ENCODE results near the gene SOCS4. TPM values are rescaled to one million over a fixed set of nuclear protein-coding genes. Genes with fewer than 3 reads are reported as not detected.
A peak's percentile ranks its signal among the peaks of the same experiment; 100 is the strongest.
"Not testable (repeated sequence)": the region's sequence is repeated elsewhere in the genome, so short reads cannot be mapped to it uniquely, and the experiment has no call there.

SOCS4 gene
- polyA plus RNA-seq, 1 experiment, result 11.1 TPM

GRCh38 chr14:55026441-55026792 lies 619 bp upstream of the SOCS4 start:
- no peaks in the 10 kb centered on the region for H3K27me3 ChIP-seq (ENCODE audit: control insufficient read depth, insufficient read depth, low read length)
- TF ChIP-seq CTCF (IDR thresholded peaks at IDR 0.05; ENCODE audit: low read depth, low read length), result no peak
- DNase-seq (ENCODE audit: low read depth, low spot score), result no peak
- peak overlapping the region; percentile 87 for H3K4me3 ChIP-seq (ENCODE audit: low read depth, low read length)
- ChIA-PET POLR2A (interaction anchor here (1.0 to 2.5 kb wide), 3 partner anchors 25 to 102 kb away, joined by 3 to 13 read pairs (median 4); partner anchors contain the start of genes LGALS3 and MAPK1IP1L), CTCF (interaction anchor here (0.7 to 2.0 kb wide), 5 partner anchors 16 to 220 kb away, joined by 3 to 9 read pairs (median 6); partner anchors contain the start of gene MAPK1IP1L)
- peak overlapping the region; percentile 76 for H3K27ac ChIP-seq (ENCODE audit: low read depth, low read length)
- no peaks in the 10 kb centered on the region for H3K9me3 ChIP-seq (ENCODE audit: control insufficient read depth, insufficient read depth, low read length)

DNA sequence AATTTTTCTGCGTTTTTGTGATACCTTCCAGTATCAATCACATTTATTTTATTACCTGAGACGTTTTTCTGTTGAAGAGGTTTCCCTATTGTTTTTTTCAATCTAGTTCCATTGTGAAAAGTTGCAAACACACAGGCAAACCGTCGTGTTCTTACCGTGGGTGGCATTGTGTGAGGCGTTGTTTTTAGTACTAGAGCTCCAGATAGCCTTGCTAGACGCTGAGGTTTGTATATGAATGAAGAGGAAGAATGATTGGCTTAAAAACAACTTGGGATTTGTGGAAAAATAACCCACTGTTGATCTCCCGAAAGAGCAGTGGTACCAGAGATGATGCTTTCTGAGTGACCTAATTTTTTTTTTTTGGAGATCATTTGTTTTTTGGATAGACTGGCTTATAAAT lies 1.0 kb downstream of the SOCS4 start:
- Histone ChIP-seq H3K4me3 (ENCODE audit: low read depth, low read length) (peak overlapping the region; percentile 87), H3K27me3 (ENCODE audit: control insufficient read depth, insufficient read depth, low read length) (no peaks in the 10 kb centered on the region), H3K9me3 (ENCODE audit: control insufficient read depth, insufficient read depth, low read length) (no peaks in the 10 kb centered on the region), H3K27ac (ENCODE audit: low read depth, low read length) (no peak overlapping the region)
- POLR2A ChIA-PET, result interaction anchor here (0.5 to 1.2 kb wide), 3 partner anchors 23 to 500 kb away, joined by 3 to 6 read pairs (median 4); partner anchors contain the start of gene MAPK1IP1L
- CTCF ChIA-PET, result interaction anchor here (1.0 to 1.2 kb wide), 2 partner anchors 23 to 133 kb away, joined by 3 to 4 read pairs; no protein-coding TSS in a partner anchor
- no peak for TF ChIP-seq CTCF (IDR thresholded peaks at IDR 0.05; ENCODE audit: low read depth, low read length)
- DNase-seq (ENCODE audit: low read depth, low spot score), result no peak

DNA sequence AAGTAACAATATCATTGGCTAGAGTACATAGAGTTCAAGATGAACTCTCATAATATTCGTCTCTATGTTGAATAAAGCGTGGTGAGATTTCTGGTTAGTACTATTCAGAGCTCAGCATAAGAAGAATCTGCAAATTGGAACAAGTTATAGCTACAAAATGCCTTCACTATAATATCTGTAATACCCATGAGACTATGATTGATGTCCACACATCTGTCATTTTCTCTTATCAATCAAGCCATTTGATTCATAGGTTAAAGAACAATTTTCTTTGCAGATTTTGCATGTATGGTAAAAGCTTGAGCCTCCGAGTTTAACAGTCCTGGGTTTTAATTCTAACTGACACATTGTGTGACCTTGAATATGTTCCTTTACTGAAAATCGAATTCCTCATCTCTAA lies 1.4 kb downstream of the SOCS4 start:
- no peaks in the 10 kb centered on the region for H3K27me3 ChIP-seq (ENCODE audit: control insufficient read depth, insufficient read depth, low read length)
- DNase-seq (ENCODE audit: low read depth, low spot score), result no peak
- H3K4me3 ChIP-seq (ENCODE audit: low read depth, low read length), result peak overlapping the region; percentile 87
- no peaks in the 10 kb centered on the region for H3K9me3 ChIP-seq (ENCODE audit: control insufficient read depth, insufficient read depth, low read length)
- ChIA-PET CTCF (interaction anchor here (1.0 to 1.2 kb wide), 2 partner anchors 22 to 133 kb away, joined by 3 to 4 read pairs; no protein-coding TSS in a partner anchor), POLR2A (interaction anchor here (0.7 to 1.2 kb wide), 2 partner anchors 23 to 500 kb away, joined by 3 to 4 read pairs; partner anchors contain the start of gene MAPK1IP1L)
- no peak overlapping the region for H3K27ac ChIP-seq (ENCODE audit: low read depth, low read length)
- no peak for TF ChIP-seq CTCF (IDR thresholded peaks at IDR 0.05; ENCODE audit: low read depth, low read length)

DNA sequence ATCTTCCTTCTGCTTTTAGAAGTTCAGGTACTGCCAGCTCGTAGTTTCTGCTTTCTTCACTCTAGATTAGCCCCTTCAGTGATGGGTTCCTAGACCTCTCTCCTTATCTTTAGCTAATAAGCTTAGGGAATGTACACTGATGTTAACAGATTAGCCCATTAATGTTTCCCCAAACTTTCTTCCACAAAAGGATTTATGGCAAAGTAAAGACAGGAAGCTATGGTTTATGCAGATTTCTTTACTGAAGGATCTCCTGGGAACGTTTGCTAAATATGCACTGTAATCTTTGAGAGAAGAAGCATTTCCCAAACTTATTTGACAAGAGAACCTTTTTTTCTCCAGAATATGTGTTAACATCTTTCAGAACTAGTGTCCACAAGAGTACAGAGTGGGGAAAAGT lies 4.2 kb downstream of the SOCS4 start:
- H3K27ac ChIP-seq (ENCODE audit: low read depth, low read length), result no peak overlapping the region
- no peak overlapping the region for H3K4me3 ChIP-seq (ENCODE audit: low read depth, low read length)
- DNase-seq (ENCODE audit: low read depth, low spot score), result no peak
- POLR2A ChIA-PET, result interaction anchor here (1.9 kb wide), 1 partner anchor 20 kb away, joined by 5 read pairs; the partner anchor contains the start of gene MAPK1IP1L
- H3K9me3 ChIP-seq (ENCODE audit: control insufficient read depth, insufficient read depth, low read length), result no peaks in the 10 kb centered on the region
- no peaks in the 10 kb centered on the region for H3K27me3 ChIP-seq (ENCODE audit: control insufficient read depth, insufficient read depth, low read length)
- TF ChIP-seq CTCF (IDR thresholded peaks at IDR 0.05; ENCODE audit: low read depth, low read length), result no peak
- CTCF ChIA-PET, result interaction anchor here (1.1 to 2.5 kb wide), 2 partner anchors 20 to 50 kb away, joined by 4 to 24 read pairs; partner anchors contain the start of gene MAPK1IP1L

- H3K9me3 ChIP-seq (ENCODE audit: control insufficient read depth, insufficient read depth, low read length); H3K27ac ChIP-seq (ENCODE audit: low read depth, low read length); H3K4me3 ChIP-seq (ENCODE audit: low read depth, low read length); DNase-seq (ENCODE audit: low read depth, low spot score); H3K27me3 ChIP-seq (ENCODE audit: control insufficient read depth, insufficient read depth, low read length); POLR2A ChIA-PET: not testable (repeated sequence)
- CTCF ChIA-PET, result interaction anchor here (1.4 kb wide), 1 partner anchor 13 kb away, joined by 7 read pairs; the partner anchor contains the start of gene MAPK1IP1L
Observed at GRCh38 chr14:55037995-55038394, 11.0 kb downstream of the SOCS4 start.

All from AG04450 (cell line).